ENCODE data around the gene ZNF175. TPM values are rescaled to one million over a fixed set of nuclear protein-coding genes. Genes with fewer than 3 reads are reported as not detected.

The ZNF175 gene
- total and polyA plus RNA-seq, 3 donors from 2014 or later = 11.0 to 12.3 (median 12.1) TPM

GRCh38 chr19:51525651-51526050, 45.4 kb upstream of the ZNF175 start:
- no peaks in the 10 kb centered on the region for H3K27me3 ChIP-seq
- TF ChIP-seq CTCF (IDR thresholded peaks at IDR 0.05) = no peak
- TF ChIP-seq POLR2A (IDR thresholded peaks at IDR 0.05) = no peak
- H3K4me3 ChIP-seq = no peak overlapping the region
- no peak overlapping the region for H3K27ac ChIP-seq
- no peaks in the 10 kb centered on the region for H3K4me1 ChIP-seq
- 50 to 67% methylated on average over 1 to 4 of the region's 4 CpGs for WGBS, 2 donors
- intact Hi-C loops (cut with DNase I; ENCODE audit: low total_unique reads) = no loop called here
- DNase-seq = no peak
- no peaks in the 10 kb centered on the region for H3K9me3 ChIP-seq
- H3K36me3 ChIP-seq (ENCODE audit: low read depth, missing control alignments) = no peaks in the 10 kb centered on the region

GRCh38 chr19:51529301-51529700, 41.8 kb upstream of the ZNF175 start:
- TF ChIP-seq POLR2A (IDR thresholded peaks at IDR 0.05) (no peak), CTCF (IDR thresholded peaks at IDR 0.05) (no peak)
- Histone ChIP-seq H3K36me3 (ENCODE audit: low read depth, missing control alignments) (no peaks in the 10 kb centered on the region), H3K4me1 (no peaks in the 10 kb centered on the region), H3K9me3 (no peaks in the 10 kb centered on the region), H3K4me3 (no peak overlapping the region), H3K27me3 (no peaks in the 10 kb centered on the region), H3K27ac (no peak overlapping the region)
- intact Hi-C loops (cut with DNase I; ENCODE audit: low total_unique reads) = no loop called here
- no peak for DNase-seq
- WGBS, 2 donors = 82% methylated on average over 2 of the region's 2 CpGs; no CpG with 5 or more reads in 1 of the 2 donors

- 82 to 89% methylated on average over 7 to 8 of the region's 8 CpGs for WGBS, 2 donors
- no peak for DNase-seq
- TF ChIP-seq POLR2A (IDR thresholded peaks at IDR 0.05) (no peak), CTCF (IDR thresholded peaks at IDR 0.05) (no peak)
- no peaks in the 10 kb centered on the region for H3K9me3 ChIP-seq
- H3K27me3 ChIP-seq = no peaks in the 10 kb centered on the region
- H3K36me3 ChIP-seq (ENCODE audit: low read depth, missing control alignments) = no peaks in the 10 kb centered on the region
- H3K4me1 ChIP-seq = no peaks in the 10 kb centered on the region
- no peak overlapping the region for H3K27ac ChIP-seq
- no peak overlapping the region for H3K4me3 ChIP-seq
- intact Hi-C loops (cut with DNase I; ENCODE audit: low total_unique reads) = no loop called here
Observed at GRCh38 chr19:51530616-51531015, 40.5 kb upstream of the ZNF175 start.

GRCh38 chr19:51531349-51532315, 39.5 kb upstream of the ZNF175 start, which contains the start of gene SIGLEC6:
Gene SIGLEC6, minus strand, starts transcription at chr19:51531670. Its CDS starts 22 bp downstream, at chr19:51531648.
- no peaks in the 10 kb centered on the region for H3K4me1 ChIP-seq
- no peaks in the 10 kb centered on the region for H3K9me3 ChIP-seq
- H3K4me3 ChIP-seq = peak within 1 kb of the TSS in 1 of 2 donors; percentile 26
- no peaks in the 10 kb centered on the region for H3K27me3 ChIP-seq
- H3K36me3 ChIP-seq (ENCODE audit: low read depth, missing control alignments) = no peaks in the 10 kb centered on the region
- WGBS, 2 donors = 15 to 26% methylated on average over 20 to 25 of the region's 25 CpGs
- TF ChIP-seq POLR2A (IDR thresholded peaks at IDR 0.05) = no peak
- no peak for TF ChIP-seq CTCF (IDR thresholded peaks at IDR 0.05)
- intact Hi-C loops (cut with DNase I; ENCODE audit: low total_unique reads) = no loop called here
- DNase-seq = peak; percentile 44
- no peak within 1 kb of the TSS for H3K27ac ChIP-seq

All from testis (tissue), 3 donors.